Breast epithelium (tissue), 4 donors: Measurements from ENCODE around the gene AP3M1. TPM values are rescaled to one million over a fixed set of nuclear protein-coding genes. Genes with fewer than 3 reads are reported as not detected.
A peak's percentile ranks its signal among the peaks of the same experiment; 100 is the strongest.

Experiments used
- DNase-seq, 2 donors: peaks; one replicate each; pipeline ENCODE4 v3.0.0-alpha.2; 2019; ENCODE audit warnings: low spot score in 2 of 2
- H3K27ac ChIP-seq, 2 donors: fragments of 200-600 bp; sonication (generic) in 1 of 2; one replicate each; pipeline ENCODE4 v1.5.1; 2016 to 2019; ENCODE audit warnings: mild to moderate bottlenecking in 1 of 2
- H3K27me3 ChIP-seq, 2 donors: fragments of 200-600 bp; sonication (generic) in 1 of 2; one replicate each; pipeline versions ENCODE4 v1.5.1 to v1.6.0; 2017 to 2019; ENCODE audit warnings: control low read depth in 1 of 2, mild to moderate bottlenecking in 1 of 2
- H3K36me3 ChIP-seq: fragments of 200-600 bp; one replicate; pipeline ENCODE4 v1.5.1; 2019
- H3K4me1 ChIP-seq, 2 donors: fragments of 200-600 bp; sonication (generic); one replicate each; pipeline ENCODE4 v1.5.1; 2016 to 2019; ENCODE audit warnings: control low read depth in 1 of 2
- H3K4me3 ChIP-seq, 3 donors: fragments of 200-600 bp; sonication (generic); 1 replicate in 2 of 3; 2 replicates in 1 of 3; pipeline ENCODE4 v1.5.1; 2016 to 2019; ENCODE audit warnings: mild to moderate bottlenecking in 3 of 3, moderate library complexity in 2 of 3
- H3K9me3 ChIP-seq, 2 donors: fragments of 200-600 bp; sonication (generic) in 1 of 2; one replicate each; pipeline ENCODE4 v1.5.1; 2016 to 2019; ENCODE audit warnings: control low read depth in 1 of 2
- POLR2A ChIP-seq: fragments of 450-650 bp; IDR thresholded peaks from one replicate; pipeline ENCODE4 v1.6.1; 2016; ENCODE audit warnings: antibody characterized with exemption, mild to moderate bottlenecking, moderate library complexity
- POLR2AphosphoS5 ChIP-seq, 3 donors: sonication (generic); formaldehyde crosslinking; IDR thresholded peaks; one replicate each; pipeline ENCODE4 v1.6.1; 2017; ENCODE audit warnings: antibody characterized with exemption in 3 of 3
- intact Hi-C: fragments of 100-400 bp; cut with DNase I; formaldehyde crosslinking; loops from one replicate; pipeline ENCODE4 v1.15.1; 2023; ENCODE audit warnings: low total_unique reads
- total RNA-seq, 3 donors: library from RNA; depleted of rRNA; stranded (reverse); fragments of >200 nt; gene quantifications; one replicate each; pipeline ENCODE4 v1.1.0, GENCODE V29; 2016
- TF ChIP-seq, protein P1 (sequence below), 3 donors: fragments of 450-650 bp; IDR thresholded peaks; one replicate each; pipeline ENCODE4 v1.5.1; 2016 to 2017; ENCODE audit warnings: antibody characterized with exemption in 3 of 3, mild to moderate bottlenecking in 3 of 3, moderate library complexity in 3 of 3

The AP3M1 gene
- total RNA-seq, 3 donors from 2014 or later, result 22.3 to 38.1 (median 23.2) TPM

DNA sequence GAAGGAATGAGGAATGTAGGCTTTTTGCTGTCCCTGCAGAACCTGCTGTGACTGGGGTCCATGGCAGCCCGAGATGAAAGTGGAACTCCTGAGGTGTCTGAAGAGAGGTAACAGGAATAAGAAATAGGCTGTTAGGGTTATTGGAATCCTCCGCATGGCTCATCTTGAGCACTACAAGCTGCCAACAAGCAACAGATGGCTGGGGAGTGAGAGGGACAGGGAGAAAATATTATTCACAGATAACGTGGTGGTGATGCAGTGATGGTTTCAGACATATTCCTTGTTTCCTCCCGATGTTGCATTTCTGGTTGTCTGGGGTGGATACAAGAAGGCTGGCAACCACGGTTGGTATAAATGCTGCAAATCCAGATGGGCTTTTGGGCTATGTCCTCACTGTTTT is 46.1 kb downstream of the AP3M1 start:
- H3K27ac ChIP-seq, result no peak overlapping the region
- DNase-seq, result no peak
- no peak for TF ChIP-seq POLR2A
- H3K27me3 ChIP-seq, result no peaks in the 10 kb centered on the region
- intact Hi-C loops, result no loop called here
- H3K36me3 ChIP-seq, result peaks cover 5% of the 10 kb centered on the region
- no peaks in the 10 kb centered on the region for H3K9me3 ChIP-seq
- no peaks in the 10 kb centered on the region for H3K4me1 ChIP-seq
- H3K4me3 ChIP-seq, result no peak overlapping the region

- TF ChIP-seq POLR2A, result no peak
- TF ChIP-seq, protein P1, sequence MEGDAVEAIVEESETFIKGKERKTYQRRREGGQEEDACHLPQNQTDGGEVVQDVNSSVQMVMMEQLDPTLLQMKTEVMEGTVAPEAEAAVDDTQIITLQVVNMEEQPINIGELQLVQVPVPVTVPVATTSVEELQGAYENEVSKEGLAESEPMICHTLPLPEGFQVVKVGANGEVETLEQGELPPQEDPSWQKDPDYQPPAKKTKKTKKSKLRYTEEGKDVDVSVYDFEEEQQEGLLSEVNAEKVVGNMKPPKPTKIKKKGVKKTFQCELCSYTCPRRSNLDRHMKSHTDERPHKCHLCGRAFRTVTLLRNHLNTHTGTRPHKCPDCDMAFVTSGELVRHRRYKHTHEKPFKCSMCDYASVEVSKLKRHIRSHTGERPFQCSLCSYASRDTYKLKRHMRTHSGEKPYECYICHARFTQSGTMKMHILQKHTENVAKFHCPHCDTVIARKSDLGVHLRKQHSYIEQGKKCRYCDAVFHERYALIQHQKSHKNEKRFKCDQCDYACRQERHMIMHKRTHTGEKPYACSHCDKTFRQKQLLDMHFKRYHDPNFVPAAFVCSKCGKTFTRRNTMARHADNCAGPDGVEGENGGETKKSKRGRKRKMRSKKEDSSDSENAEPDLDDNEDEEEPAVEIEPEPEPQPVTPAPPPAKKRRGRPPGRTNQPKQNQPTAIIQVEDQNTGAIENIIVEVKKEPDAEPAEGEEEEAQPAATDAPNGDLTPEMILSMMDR (IDR thresholded peaks at IDR 0.05), result no peak
- TF ChIP-seq POLR2AphosphoS5 (IDR thresholded peaks at IDR 0.05), result no peak
- DNase-seq, result no peak
- Histone ChIP-seq H3K27me3 (no peaks in the 10 kb centered on the region), H3K9me3 (no peaks in the 10 kb centered on the region), H3K4me3 (no peak overlapping the region), H3K27ac (no peak overlapping the region), H3K4me1 (no peaks in the 10 kb centered on the region), H3K36me3 (peaks cover 5% of the 10 kb centered on the region)
- intact Hi-C loops, result no loop called here
Observed at GRCh38 chr10:74103560-74104258, 46.9 kb downstream of the AP3M1 start.

DNA sequence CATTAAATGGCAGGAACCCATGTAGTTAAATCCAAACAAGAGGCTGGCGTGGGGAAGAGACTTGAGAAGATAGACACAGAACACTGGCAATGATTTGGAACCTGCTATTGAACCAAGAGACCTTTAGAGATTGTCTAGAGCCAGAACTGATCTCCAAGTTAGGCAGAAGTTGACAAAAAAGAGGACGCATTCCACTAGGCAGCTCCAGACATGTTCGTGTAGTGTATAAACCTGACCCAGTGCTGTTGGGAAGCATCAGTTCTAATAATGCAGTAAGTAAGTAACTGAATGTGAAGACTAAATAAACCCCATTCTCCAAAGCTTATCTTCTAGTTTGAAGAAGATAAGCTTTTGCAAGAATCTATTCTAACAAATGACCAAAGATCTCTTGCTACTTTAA is 50.8 kb downstream of the AP3M1 start:
- H3K27ac ChIP-seq, result peak overlapping the region in 1 of 2 donors; percentile 40
- intact Hi-C loops, result no loop called here
- no peak for DNase-seq
- no peak overlapping the region for H3K4me3 ChIP-seq
- peaks cover 10% of the 10 kb centered on the region for H3K36me3 ChIP-seq
- no peaks in the 10 kb centered on the region for H3K27me3 ChIP-seq
- no peaks in the 10 kb centered on the region for H3K4me1 ChIP-seq
- no peak for TF ChIP-seq POLR2A
- TF ChIP-seq POLR2AphosphoS5 (IDR thresholded peaks at IDR 0.05), result no peak
- TF ChIP-seq, protein P1 (IDR thresholded peaks at IDR 0.05), result no peak
- no peaks in the 10 kb centered on the region for H3K9me3 ChIP-seq

DNA sequence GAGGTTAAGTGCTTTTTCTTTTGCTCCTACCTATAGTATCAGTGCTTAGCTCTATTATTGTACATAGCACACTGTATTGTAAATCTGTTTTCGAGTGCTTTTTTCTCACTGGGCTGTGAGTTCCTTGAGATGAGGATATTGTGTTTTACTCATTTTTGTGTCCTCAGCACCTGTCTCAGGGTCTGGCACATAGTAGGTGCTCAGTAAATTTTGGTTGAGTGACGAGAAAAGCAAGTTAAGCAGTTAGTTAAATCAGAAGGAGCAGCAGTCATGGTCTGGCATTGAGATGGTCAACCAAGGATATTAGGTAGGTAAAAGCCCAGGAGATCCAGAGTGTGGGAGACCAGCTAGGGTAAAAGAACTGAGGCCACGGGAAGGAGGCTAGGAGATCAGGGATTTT is 51.2 kb downstream of the AP3M1 start:
- Histone ChIP-seq H3K27ac (peak overlapping the region in 1 of 2 donors; percentile 40), H3K36me3 (peaks cover 9% of the 10 kb centered on the region), H3K27me3 (no peaks in the 10 kb centered on the region), H3K4me1 (no peaks in the 10 kb centered on the region), H3K9me3 (no peaks in the 10 kb centered on the region), H3K4me3 (no peak overlapping the region)
- TF ChIP-seq POLR2AphosphoS5 (IDR thresholded peaks at IDR 0.05) (no peak), POLR2A (no peak)
- TF ChIP-seq, protein P1 (IDR thresholded peaks at IDR 0.05), result no peak
- intact Hi-C loops, result no loop called here
- DNase-seq, result no peak

GRCh38 chr10:74097776-74098175 is 52.9 kb downstream of the AP3M1 start:
- intact Hi-C loops, result no loop called here
- TF ChIP-seq POLR2AphosphoS5 (IDR thresholded peaks at IDR 0.05), result no peak
- TF ChIP-seq, protein P1 (IDR thresholded peaks at IDR 0.05), result no peak
- no peak for TF ChIP-seq POLR2A
- Histone ChIP-seq H3K27ac (no peak overlapping the region), H3K9me3 (no peaks in the 10 kb centered on the region), H3K27me3 (no peaks in the 10 kb centered on the region), H3K36me3 (peaks cover 5% of the 10 kb centered on the region), H3K4me1 (no peaks in the 10 kb centered on the region), H3K4me3 (no peak overlapping the region)
- no peak for DNase-seq
